ENCODE results near the gene IFI27L2.

DNA sequence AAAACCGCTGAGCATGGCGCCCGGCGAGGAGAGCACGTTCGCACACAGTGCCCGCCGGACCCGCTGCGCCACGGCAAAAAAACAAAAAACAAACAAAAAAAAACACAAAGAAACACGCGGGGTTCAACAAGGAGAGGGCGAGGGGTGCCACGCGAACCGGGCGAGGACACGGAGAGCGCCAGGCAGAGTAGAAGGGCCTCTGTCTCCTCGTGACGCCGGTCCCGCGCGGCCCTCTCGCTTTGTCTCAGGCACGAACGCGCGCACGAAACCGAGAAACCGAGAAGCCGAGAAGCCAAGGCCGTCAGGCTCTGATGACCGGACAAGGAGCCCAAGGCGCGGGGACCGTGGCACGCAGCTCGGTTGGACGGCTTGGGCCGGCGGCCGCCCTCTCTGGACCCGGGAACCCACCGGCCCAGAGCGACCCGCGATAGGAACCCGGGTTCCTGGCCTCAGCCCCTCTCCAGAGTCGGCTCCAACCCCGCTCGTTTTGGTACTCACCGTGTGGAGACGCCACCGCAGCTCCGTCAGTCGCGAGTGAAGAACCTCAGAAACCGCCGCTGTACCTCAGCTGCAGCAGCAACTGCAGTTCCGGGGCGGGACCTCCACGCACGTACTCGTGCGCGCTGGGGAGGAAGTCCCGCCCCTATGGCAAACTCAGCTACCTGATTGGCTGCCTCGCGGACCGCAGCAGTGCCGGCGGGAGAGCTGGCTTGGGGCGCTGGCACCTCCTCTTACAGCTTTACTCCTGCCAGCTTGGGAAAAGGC is 48.6 kb downstream of the IFI27L2 start, which contains the start of the genes DDX24 and IFI27L1:
- TF ChIP-seq CTCF (conservative IDR thresholded peaks at IDR 0.05; ENCODE audit: low read depth, low read length) (no peak), EZH2 (IDR thresholded peaks at IDR 0.05; ENCODE audit: borderline replicate concordance, low read depth, low read length, poor library complexity, severe bottlenecking) (no peak)

All from A673 (cell line).